HL-60/S4 (cell line): ENCODE results near the gene PNPLA7.
"Not testable (repeated sequence)": the region's sequence is repeated elsewhere in the genome, so short reads cannot be mapped to it uniquely, and the experiment has no call there.

ENCODE experiments used
- in situ Hi-C: fragments of 300-500 bp; cut with MboI; formaldehyde crosslinking; loops from 2 replicates; pipeline ENCODE4 v1.14.3; 2022; ENCODE audit warnings: low sequenced_read_pairs

Gene PNPLA7

GRCh38 chr9:137452761-137453642 lies 97.2 kb downstream of the PNPLA7 start:
- in situ Hi-C loops, result no loop called here

- in situ Hi-C loops, result no loop called here
These were observed 98.0 kb downstream of the PNPLA7 start for GRCh38 chr9:137452006-137452760.

- in situ Hi-C loops, result not testable (repeated sequence)
These were observed 98.8 kb downstream of the PNPLA7 start for GRCh38 chr9:137451264-137452005.

- in situ Hi-C loops, result not testable (repeated sequence)
These were observed 99.5 kb downstream of the PNPLA7 start for GRCh38 chr9:137450539-137451222.

- in situ Hi-C loops, result no loop called here
These were observed 100.2 kb downstream of the PNPLA7 start for GRCh38 chr9:137449931-137450538.

GRCh38 chr9:137449081-137449844 lies 100.9 kb downstream of the PNPLA7 start:
- in situ Hi-C loops, result no loop called here

- in situ Hi-C loops, result no loop called here
These were observed 101.6 kb downstream of the PNPLA7 start for GRCh38 chr9:137448602-137448962.

- in situ Hi-C loops, result no loop called here
These were observed 102.2 kb downstream of the PNPLA7 start for GRCh38 chr9:137447722-137448601.

GRCh38 chr9:137446851-137447471 lies 103.2 kb downstream of the PNPLA7 start:
- in situ Hi-C loops, result no loop called here

- in situ Hi-C loops, result no loop called here
These were observed 104.2 kb downstream of the PNPLA7 start for GRCh38 chr9:137445930-137446431.

- in situ Hi-C loops, result no loop called here
These were observed 104.9 kb downstream of the PNPLA7 start for GRCh38 chr9:137445275-137445807.

- in situ Hi-C loops, result no loop called here
These were observed 106.0 kb downstream of the PNPLA7 start for GRCh38 chr9:137444106-137444790.

- in situ Hi-C loops, result no loop called here
These were observed 108.3 kb downstream of the PNPLA7 start for GRCh38 chr9:137441935-137442321.

GRCh38 chr9:137441289-137441934 lies 108.8 kb downstream of the PNPLA7 start, which contains the start of gene ENTPD8:
ENTPD8 (minus strand) TSS chr9:137441357; CDS start chr9:137438285, 3,072 bp downstream.
- in situ Hi-C loops, result no loop called here

- in situ Hi-C loops, result no loop called here
These were observed 111.0 kb downstream of the PNPLA7 start for GRCh38 chr9:137439158-137439714.

GRCh38 chr9:137438591-137439157 lies 111.5 kb downstream of the PNPLA7 start:
- in situ Hi-C loops, result no loop called here
